ENCODE data around the gene C2CD2L. TPM values are rescaled to one million over a fixed set of nuclear protein-coding genes. Genes with fewer than 3 reads are reported as not detected.

Gene C2CD2L
- total and polyA plus RNA-seq, 2 of the 13 experiments (the other 11 are each of a cell fraction or from before 2014, with no cell fraction given) = 3.7 to 5.5 TPM

GRCh38 chr11:119084663-119085436, 22.3 kb upstream of the C2CD2L start, which contains the start of gene HMBS (continued):
- TF ChIP-seq ZNF318 (CRISPR knock-in tag; IDR thresholded peaks at IDR 0.05) (peak; percentile 92), XBP1 (CRISPR knock-in tag; IDR thresholded peaks at IDR 0.05) (no peak), AHR (CRISPR knock-in tag; IDR thresholded peaks at IDR 0.05) (0 out of 2 replicates have a peak, but pooled peaks have one; percentile 34), SCMH1 (CRISPR knock-in tag; IDR thresholded peaks at IDR 0.05; ENCODE audit: borderline replicate concordance) (no peak), ZBTB25 (CRISPR knock-in tag; IDR thresholded peaks at IDR 0.05) (0 out of 2 replicates have a peak, but pooled peaks have one; percentile 63), KLF6 (CRISPR knock-in tag; IDR thresholded peaks at IDR 0.05) (no peak; the same call in none of the 2 replicates), TEAD3 (CRISPR knock-in tag; optimal IDR thresholded peaks at IDR 0.05; ENCODE audit: borderline replicate concordance) (peak; percentile 72), BRF2 (CRISPR knock-in tag; IDR thresholded peaks at IDR 0.05) (no peak), KAT8 (CRISPR knock-in tag; IDR thresholded peaks at IDR 0.05) (peak; percentile 88), DRAP1 (CRISPR knock-in tag; IDR thresholded peaks at IDR 0.05) (peak; percentile 66; the same call in 1 of the 2 replicates), ZNF180 (CRISPR knock-in tag; IDR thresholded peaks at IDR 0.05; ENCODE audit: borderline replicate concordance, low read depth) (no peak), SNAPC2 (CRISPR knock-in tag; IDR thresholded peaks at IDR 0.05) (no peak), CSRNP1 (CRISPR knock-in tag; IDR thresholded peaks at IDR 0.05) (peak; percentile 83; the same call in 1 of the 2 replicates), FOXA1 (IDR thresholded peaks at IDR 0.05) (no peak), FOXA1 (CRISPR knock-in tag; IDR thresholded peaks at IDR 0.05) (no peak), KDM6A (CRISPR knock-in tag; IDR thresholded peaks at IDR 0.05; ENCODE audit: low read depth) (no peak), NFE2 (CRISPR knock-in tag; IDR thresholded peaks at IDR 0.05) (no peak), ZNF772 (CRISPR knock-in tag; IDR thresholded peaks at IDR 0.05) (peak; percentile 77)

All from HepG2 (cell line).